Measurements from ENCODE around the gene S100G.
A peak's percentile ranks its signal among the peaks of the same experiment; 100 is the strongest.

S100G gene

DNA sequence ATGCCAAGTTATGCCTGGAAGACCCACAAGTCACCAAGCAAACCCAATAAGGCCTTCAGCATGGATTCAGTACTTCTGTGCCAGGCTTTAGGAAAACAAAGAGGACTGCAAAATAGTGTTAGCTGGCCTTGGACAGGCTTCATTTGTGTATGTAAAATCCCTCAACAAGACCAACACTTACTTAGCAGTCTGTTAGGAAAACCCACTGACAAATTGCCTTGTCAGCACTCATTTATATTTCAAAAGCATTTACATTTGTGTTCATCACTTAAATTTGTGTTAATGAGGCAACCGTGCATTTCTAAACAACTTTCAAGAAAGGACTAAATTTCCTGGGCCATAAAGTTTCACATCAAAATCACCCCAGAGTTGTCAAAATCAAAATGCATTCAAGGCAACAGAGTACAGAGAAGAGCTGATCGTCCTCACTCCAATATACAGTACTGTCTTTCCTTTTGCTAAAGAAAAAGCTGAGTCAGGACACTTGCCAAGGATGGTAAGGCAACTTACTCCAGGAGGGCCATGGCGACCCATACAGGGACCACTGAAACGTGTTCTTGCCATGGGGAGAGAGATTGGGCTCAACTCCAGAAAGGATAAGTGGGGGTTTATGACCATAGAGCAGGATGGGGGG lies 1.6 kb downstream of the S100G start:
- DNase-seq = no peak

DNA sequence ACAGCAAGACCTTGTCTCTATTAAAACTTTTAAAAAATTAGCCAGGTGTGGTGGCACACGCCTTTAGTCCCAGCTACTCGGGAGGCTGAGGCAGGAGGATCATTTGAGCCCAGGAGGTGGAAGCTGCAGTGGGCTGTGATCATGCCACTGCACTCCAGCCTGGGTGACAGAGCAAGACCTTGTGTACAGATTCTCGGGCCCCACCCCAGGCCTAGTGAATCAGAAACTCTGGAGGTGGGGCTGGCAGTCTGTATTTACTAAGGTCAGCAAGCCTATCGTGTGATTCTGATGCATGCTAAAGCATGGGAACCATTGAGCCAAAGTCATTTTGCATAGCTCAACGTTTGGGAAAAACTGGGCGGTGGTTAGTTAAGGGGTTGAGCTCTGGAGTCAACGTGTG lies 3.5 kb downstream of the S100G start:
- DNase-seq = no peak

GRCh38 chrX:16654093-16654492 lies 4.1 kb downstream of the S100G start:
- no peak for DNase-seq

GRCh38 chrX:16658284-16658683 lies 8.3 kb downstream of the S100G start:
- no peak for DNase-seq

GRCh38 chrX:16659321-16659720 lies 9.4 kb downstream of the S100G start:
- DNase-seq = no peak

DNA sequence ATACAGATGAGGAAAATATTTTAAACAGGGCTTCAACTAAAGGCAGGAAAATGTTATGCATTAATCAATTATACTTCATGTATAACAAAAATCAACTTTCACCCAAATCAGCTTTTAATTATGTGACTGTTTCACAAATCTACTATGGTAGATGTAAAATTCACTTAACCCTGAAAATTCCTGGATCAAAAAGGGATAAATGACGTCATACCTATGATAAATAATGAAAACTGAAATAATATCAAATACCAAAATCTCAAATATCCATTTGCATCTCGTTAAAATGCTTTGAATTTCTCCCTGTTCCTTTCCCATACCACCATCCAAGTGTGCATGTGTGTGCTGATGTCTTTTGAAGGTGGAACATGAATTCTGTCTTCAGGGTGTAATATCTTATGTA lies 11.5 kb downstream of the S100G start:
- no peak for DNase-seq

GRCh38 chrX:16662402-16662801 lies 12.4 kb downstream of the S100G start:
- DNase-seq = no peak

DNA sequence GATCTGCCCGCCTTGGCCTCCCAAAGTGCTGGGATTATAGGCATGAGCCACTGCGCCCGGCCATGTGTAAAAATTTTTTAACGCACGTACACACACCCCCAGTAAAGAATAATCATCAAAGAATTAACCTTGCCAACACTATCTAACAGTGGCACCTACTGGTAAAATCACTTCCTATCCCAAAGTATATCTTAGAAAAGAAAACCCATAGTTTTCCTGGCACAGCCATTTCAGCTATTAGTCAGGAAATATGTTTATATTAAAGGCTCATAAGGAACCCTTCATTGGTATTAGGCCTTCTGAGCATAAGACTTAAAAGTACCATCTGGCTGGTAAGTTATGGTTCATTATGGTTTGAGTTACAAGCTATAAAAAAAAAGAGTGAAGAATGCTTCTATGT lies 14.1 kb downstream of the S100G start:
- no peak for DNase-seq

DNA sequence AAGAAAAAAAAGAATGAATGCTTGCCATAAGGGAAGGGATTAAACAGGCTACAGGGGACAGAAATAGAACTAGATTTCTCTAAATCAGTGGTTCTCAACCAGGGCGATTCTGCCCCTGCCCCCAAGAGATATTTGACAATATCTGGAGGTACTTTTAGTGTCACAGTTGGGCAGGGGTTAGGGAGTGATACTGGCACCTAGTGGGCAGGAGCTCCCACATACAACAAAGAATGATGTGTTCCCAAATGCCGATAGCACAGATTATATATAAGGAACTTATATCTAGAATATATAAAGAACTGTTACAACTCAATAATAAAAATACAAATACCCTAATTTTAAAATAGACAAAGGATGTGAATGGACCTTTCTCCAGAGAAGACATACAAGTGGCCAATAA lies 14.7 kb downstream of the S100G start:
- DNase-seq = no peak

- no peak for DNase-seq
These were observed 15.1 kb downstream of the S100G start for GRCh38 chrX:16665089-16665488.

DNA sequence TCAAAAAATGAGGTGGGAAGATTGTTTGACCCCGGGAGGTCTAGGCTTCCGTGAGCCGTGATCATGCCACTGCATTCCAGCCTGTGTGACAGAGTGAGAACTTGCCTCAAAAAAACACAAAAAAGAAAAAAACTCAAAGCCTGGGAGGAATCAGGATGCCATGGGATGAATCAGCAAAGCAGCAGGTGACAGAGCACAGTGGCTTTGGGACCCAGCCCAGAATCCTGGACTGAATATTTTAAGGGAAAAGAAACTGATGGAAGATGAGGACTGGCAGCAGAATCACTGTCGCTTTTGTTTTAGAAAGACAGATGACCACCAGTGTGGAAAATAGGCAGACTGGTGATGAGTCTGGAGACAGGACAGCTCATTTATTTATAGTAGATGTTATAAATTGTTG lies 16.6 kb downstream of the S100G start:
- DNase-seq = no peak

DNA sequence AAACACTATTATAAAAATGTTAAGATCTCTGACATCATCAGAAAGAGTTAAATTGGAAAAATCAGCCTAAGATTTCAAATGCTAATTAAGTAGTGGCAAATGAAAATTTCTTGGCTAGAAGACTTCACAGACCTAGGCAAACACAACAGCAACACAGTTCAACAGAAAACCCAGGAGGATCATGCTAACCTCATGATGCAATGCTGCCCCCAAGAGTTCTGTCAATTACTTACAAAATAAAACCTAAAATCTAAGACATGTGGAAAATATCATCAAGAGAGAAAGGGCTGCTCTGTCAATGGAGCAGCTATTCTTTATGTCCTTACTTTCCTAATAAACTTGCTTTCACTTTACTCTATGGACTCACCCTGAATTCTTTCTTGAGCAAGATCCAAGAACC lies 21.0 kb downstream of the S100G start:
- DNase-seq = peak; percentile 42

GRCh38 chrX:16678689-16679088 lies 28.7 kb downstream of the S100G start:
- no peak for DNase-seq

GRCh38 chrX:16683007-16683664 lies 33.2 kb downstream of the S100G start:
- DNase-seq = no peak

DNA sequence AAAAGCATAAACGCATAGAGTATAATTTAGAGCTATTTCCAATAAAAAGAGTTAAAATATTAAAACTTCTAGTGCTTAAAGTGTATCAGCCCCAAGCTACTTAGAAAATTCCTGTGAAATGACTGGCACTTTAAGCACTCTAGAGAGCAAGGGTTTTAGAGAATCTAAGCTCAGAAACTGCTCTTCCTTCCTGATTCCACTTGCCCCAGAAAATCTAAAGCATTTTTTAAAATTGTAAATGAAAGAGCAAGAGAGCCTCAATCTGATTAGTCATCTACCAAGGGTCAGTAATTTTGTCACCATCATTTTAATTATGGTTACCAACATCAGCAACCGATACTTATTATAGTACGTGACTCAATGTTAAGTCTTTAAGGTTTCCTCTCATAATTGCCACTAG lies 37.6 kb downstream of the S100G start:
- DNase-seq = no peak

- DNase-seq = peak; percentile 54
These were observed 45.2 kb downstream of the S100G start for GRCh38 chrX:16695079-16695676.

- no peak for DNase-seq
These were observed 47.0 kb downstream of the S100G start for GRCh38 chrX:16696956-16697355.

GRCh38 chrX:16699389-16699788 lies 49.4 kb downstream of the S100G start:
- no peak for DNase-seq

GRCh38 chrX:16700734-16701133 lies 50.8 kb downstream of the S100G start:
- no peak for DNase-seq

- DNase-seq = no peak
These were observed 53.0 kb downstream of the S100G start for GRCh38 chrX:16702700-16703599.

Data from right forelimb (tissue), 1 donor.